Body of pancreas (tissue), 4 donors: ENCODE results near the gene MYCBP2.

Experiments used
- POLR2A ChIP-seq, 3 donors: fragments of 450-650 bp; IDR thresholded peaks; one replicate each; pipeline ENCODE4 v1.6.1; 2016; ENCODE audit warnings: antibody characterized with exemption in 3 of 3, mild to moderate bottlenecking in 2 of 3
- TF ChIP-seq, protein P1 (sequence below), 7 experiments: fragments of 450-650 bp in 4 of 7; fragments of 200-600 bp in 3 of 7; sonication (generic) in 3 of 7; IDR thresholded peaks; one replicate each; pipeline ENCODE4 v1.5.1; 2016 to 2019; ENCODE audit warnings: antibody characterized with exemption in 7 of 7

DNA sequence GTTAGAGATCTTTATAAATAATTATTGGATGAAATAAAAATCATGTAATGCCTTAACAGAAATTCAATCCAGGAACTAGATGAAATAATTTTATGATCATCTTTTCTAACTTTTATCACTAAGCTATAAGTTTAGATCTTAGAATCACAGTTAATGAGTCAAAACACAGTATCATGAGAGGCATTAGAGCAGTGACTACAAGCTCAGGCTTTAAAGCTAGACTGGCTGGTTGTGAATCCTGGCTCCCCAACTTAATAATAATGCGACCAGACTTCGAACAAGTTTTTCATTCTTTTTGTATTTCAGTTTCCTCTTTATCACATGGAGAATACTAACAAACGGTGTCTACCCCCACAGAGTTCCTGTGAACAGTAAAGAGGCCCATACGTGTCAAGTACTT lies 108.6 kb downstream of the MYCBP2 start:
- TF ChIP-seq, protein P1, sequence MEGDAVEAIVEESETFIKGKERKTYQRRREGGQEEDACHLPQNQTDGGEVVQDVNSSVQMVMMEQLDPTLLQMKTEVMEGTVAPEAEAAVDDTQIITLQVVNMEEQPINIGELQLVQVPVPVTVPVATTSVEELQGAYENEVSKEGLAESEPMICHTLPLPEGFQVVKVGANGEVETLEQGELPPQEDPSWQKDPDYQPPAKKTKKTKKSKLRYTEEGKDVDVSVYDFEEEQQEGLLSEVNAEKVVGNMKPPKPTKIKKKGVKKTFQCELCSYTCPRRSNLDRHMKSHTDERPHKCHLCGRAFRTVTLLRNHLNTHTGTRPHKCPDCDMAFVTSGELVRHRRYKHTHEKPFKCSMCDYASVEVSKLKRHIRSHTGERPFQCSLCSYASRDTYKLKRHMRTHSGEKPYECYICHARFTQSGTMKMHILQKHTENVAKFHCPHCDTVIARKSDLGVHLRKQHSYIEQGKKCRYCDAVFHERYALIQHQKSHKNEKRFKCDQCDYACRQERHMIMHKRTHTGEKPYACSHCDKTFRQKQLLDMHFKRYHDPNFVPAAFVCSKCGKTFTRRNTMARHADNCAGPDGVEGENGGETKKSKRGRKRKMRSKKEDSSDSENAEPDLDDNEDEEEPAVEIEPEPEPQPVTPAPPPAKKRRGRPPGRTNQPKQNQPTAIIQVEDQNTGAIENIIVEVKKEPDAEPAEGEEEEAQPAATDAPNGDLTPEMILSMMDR (IDR thresholded peaks at IDR 0.05): no peak
- TF ChIP-seq POLR2A (IDR thresholded peaks at IDR 0.05): no peak
